ENCODE measurements around the gene FBXW10. TPM values are rescaled to one million over a fixed set of nuclear protein-coding genes. Genes with fewer than 3 reads are reported as not detected.
"Not testable (repeated sequence)": the region's sequence is repeated elsewhere in the genome, so short reads cannot be mapped to it uniquely, and the experiment has no call there.

Gene FBXW10
- total RNA-seq, 1 experiment from 2014 or later: not detected

DNA sequence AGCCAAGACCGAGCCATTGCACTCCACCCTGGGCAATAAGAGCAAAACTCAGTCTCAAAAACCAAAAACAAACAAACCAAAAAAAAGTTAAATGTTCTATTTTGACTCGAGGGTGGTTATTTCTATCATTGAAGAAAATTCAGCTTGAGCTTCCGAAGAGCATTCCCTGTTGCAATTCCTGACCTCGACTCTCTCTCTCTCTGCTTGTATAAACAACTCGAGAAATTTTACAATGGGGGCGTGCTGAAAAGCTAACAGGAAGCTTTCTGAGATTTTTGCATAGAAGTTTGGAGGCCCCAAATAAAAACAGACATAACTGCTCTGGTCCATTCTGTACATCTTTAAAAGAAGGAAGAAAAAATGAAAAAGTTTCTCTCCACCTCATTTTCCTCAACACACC lies 3.6 kb downstream of the FBXW10 start:
- DNase-seq (ENCODE audit: low read depth): not testable (repeated sequence)

DNA sequence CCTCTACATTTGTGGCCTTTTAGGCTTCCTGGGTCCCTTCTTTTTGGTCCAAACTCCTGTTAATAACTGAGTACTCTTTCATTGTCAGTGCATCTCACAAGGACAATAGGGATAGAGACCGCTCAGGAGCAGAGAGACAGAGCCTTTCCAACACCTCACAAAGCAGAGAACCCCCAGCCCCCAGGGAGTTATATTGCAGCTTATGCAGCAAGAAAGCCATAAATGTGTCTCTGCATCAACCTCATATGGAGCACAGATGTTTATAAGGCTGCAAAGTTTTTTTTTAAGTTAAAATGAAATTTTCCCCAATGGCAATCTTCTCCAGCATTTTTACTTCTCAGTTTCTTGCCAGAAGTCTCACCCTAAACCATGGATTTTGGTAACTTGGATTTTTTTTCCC lies 6.4 kb downstream of the FBXW10 start:
- DNase-seq (ENCODE audit: low read depth): not testable (repeated sequence)

- not testable (repeated sequence) for DNase-seq (ENCODE audit: low read depth)
These were observed 10.1 kb downstream of the FBXW10 start for GRCh38 chr17:18753829-18754409.

GRCh38 chr17:18755969-18756368 lies 12.1 kb downstream of the FBXW10 start:
- not testable (repeated sequence) for DNase-seq (ENCODE audit: low read depth)

GRCh38 chr17:18757368-18758044 lies 13.7 kb downstream of the FBXW10 start:
- DNase-seq (ENCODE audit: low read depth): not testable (repeated sequence)

- DNase-seq (ENCODE audit: low read depth): not testable (repeated sequence)
These were observed 14.5 kb downstream of the FBXW10 start for GRCh38 chr17:18758344-18758743.

DNA sequence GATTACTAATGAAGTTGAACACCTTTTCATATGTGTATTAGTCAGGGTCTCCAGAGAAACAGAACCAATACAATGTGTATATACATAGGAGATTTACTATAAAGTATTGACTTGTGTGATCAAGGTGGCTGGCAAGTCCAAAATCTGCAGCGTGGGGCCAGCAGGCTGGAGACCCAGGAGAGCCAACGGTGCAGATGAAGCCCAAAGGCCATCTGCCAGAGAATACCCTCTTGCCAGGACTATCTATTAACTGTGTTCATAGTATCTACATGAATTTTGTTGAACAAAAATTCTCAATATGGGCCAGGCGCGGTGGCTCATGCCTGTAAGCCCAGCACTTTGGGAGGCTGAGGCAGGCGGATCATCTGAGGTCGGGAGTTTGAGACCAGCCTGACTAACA lies 16.4 kb downstream of the FBXW10 start:
- DNase-seq (ENCODE audit: low read depth): not testable (repeated sequence)

DNA sequence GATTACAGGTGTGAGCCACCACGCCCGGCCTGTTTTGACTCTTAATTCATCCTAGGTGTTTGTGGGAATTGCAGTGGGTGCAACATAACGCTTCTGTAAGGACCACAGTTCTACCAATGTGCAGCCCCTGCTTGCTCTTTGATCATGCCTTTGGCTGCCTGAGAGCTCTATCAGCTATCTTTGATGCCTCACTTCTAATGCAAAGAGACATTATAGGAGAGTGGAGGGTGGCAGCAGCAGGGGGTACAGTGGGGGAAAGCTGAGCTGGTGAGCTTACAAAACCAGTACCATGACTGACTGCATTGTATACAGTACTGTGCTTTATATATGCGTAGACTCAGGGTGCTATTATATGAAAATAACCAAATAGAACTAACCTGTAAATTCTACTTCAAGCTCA lies 26.7 kb downstream of the FBXW10 start:
- DNase-seq (ENCODE audit: low read depth): not testable (repeated sequence)

DNA sequence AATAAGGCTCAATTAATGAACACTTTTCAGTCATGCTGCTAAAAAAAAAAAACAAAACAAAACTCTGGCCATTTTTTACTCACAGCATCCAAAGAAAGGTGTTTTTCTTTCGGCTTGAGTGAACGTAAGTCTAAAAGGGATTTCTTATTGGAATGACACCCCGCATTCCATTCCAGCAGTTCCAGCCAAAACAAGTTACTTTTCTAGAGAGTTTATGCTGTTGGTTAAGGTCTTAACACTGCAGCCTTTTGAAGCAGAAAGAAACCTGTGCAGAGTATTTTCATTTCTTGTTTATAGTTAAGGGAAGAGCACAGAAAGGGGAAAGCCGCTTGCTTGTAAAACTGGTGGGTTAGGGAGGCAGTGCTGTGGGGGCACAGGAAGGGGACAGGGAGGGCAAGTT lies 27.2 kb downstream of the FBXW10 start:
- DNase-seq (ENCODE audit: low read depth): not testable (repeated sequence)

GRCh38 chr17:18772471-18772870 lies 28.6 kb downstream of the FBXW10 start:
- no peak for DNase-seq (ENCODE audit: low read depth)

DNA sequence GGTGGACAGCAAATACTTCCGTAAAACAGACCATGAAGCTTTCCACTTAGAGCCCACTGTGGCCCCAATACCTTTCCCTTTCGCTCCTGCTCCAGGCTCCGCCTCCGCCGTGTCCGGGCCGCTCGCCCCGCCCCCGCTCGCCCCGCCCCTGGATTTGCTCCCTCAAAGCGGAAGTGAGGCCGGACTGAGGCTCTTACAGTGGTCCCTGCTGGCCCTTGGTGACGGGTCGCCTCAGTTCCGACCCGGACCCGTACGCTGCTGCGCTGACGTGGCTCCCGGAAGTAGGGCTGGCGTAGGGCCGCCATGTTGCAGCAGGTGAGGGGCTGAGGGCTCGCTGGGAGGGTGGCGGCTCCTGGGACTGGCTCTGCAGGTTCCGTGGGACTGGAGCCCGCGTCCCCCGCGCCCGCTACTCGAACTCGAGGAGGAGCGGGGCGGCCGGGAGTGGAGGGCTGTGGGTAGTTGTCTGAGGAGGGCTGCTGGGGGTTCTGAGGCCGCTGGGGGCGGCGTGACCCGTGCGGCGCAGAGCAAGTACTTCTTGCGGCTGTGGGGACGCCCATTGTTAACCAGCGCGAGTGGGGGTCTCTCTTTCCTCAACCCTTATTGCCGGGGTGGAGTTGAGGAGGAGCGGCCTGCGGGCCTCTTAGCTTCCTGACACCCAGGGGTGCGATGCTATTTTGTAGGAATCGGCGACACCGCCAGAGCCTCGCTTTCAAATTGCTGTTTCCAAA lies 37.3 kb downstream of the FBXW10 start, which contains the start of gene TVP23B:
TSS of gene TVP23B (plus strand) at position 193 of the 728 bp plus-strand sequence. CDS start at position 304, 111 bp downstream.
- peak; percentile 91 for DNase-seq (ENCODE audit: low read depth)

DNA sequence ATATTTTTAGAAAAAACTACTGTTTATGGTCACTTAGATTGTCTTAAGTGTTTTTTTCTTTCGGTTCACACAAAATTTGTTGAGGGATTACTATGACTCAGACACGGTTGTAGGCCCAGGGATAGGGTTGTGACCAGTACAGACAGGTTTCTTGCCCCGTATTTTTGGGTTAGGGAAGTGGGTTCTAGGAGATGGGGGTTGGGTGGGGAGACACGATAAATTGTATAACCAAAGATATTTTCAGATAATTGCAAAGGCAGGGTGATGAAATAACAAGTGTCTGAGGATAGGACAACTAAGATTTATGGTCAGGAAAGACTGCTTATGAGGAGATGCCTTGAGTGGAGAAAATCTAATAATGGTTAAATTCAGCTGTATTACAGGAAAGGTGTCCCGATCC lies 38.0 kb downstream of the FBXW10 start:
- not testable (repeated sequence) for DNase-seq (ENCODE audit: low read depth)

- DNase-seq (ENCODE audit: low read depth): not testable (repeated sequence)
These were observed 42.1 kb downstream of the FBXW10 start for GRCh38 chr17:18785933-18786332.

DNA sequence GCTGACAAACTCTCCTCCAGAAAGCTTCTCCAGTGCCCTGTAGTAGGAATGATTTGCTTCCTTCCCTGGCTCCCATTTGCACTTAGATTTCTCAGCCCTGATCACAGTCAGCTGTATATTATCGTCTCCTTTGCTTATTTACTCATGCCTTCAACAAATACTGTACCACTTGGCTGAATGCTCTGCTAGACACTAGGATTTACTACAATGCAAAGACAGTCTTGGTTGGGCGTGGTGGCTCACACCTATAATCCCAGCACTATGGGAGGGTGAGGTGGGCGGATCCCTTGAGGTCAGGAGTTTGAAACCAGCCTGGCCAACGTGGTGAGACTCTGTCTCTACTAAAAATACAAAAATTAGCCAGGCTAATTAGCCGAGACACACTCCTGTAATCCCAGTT lies 43.0 kb downstream of the FBXW10 start:
- not testable (repeated sequence) for DNase-seq (ENCODE audit: low read depth)

GRCh38 chr17:18791402-18791801 lies 47.5 kb downstream of the FBXW10 start:
- DNase-seq (ENCODE audit: low read depth): not testable (repeated sequence)

DNA sequence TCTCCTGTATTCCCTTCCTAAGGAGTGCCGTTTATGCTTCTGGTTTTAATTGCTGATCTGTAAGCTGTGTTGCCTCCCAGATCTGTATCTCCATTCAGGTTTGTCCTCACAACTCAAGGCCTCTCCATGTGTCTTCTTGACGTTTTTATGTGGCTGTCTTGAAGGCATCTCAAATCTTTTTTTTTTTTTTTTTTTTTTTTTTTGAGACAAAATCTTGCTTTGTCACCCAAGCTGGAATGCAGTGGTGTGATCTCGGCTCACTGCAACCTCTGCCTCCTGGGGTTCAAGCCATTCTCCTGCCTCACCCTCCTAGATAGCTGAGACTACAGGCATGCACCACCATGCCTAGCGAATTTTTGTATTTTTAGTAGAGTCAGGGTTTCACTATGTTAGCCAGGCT lies 51.0 kb downstream of the FBXW10 start:
- not testable (repeated sequence) for DNase-seq (ENCODE audit: low read depth)

- DNase-seq (ENCODE audit: low read depth): not testable (repeated sequence)
These were observed 53.0 kb downstream of the FBXW10 start for GRCh38 chr17:18796887-18797286.

- not testable (repeated sequence) for DNase-seq (ENCODE audit: low read depth)
These were observed 59.8 kb downstream of the FBXW10 start for GRCh38 chr17:18803458-18804245.

DNA sequence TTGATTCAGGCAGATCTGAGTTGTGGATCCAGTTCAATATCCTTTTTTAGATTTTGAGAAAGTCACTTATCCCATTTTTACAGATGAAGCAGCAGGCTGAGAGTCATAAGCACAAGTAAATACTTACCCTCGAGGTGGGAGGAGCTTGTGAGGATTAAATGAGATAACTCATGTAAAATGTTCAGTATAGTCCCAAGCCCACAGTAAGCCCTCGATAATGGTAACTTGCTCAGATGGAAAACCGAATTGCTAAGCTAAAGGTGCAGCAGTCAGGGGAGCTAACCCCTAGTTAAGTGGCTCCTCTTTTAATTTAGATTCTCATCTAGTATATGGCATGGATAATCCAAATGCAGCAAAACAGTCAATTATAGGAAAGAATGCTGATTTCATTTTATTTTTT lies 72.1 kb downstream of the FBXW10 start:
- not testable (repeated sequence) for DNase-seq (ENCODE audit: low read depth)

DNA sequence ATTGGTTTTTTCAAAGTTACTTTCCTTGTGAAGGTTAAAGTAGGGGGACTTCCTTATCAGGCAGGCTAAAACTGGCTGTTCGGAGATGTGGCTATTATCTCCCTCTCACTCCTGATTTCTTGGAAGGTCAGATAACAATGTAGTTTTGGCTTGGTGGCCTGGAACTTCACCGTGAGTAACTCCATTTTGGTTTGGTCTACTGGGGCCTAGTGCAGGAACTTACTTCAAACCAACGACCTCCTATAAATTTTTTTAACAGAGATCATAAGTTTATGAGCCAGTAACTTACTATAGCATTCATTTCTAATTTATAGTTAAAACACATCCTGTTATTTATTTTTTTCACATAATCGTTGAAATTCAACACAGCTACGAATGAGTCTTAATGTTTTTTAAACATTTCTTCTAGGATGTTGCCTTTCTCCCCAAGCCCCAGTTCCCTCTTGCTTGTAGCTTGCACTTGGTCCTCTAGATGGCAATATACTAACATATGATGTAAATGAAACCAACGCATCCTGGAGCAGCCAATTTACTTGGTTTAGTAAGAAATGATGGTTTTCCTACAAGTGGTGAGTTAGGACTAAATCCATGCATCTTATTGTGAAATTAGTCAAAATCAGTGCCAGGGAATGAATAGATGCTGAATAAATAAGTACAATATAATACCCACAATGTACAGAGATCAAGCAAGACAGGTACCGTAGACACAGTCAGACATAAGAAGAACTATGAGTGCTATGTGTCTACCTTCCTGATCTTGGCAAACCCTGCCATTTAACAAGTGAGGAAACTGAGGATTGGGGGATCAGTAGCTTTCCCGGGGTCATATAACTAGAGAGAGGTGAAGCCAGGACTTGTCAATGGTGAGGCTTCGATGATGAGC lies 72.9 kb downstream of the FBXW10 start:
- peak; percentile 61 for DNase-seq (ENCODE audit: low read depth)

DNA sequence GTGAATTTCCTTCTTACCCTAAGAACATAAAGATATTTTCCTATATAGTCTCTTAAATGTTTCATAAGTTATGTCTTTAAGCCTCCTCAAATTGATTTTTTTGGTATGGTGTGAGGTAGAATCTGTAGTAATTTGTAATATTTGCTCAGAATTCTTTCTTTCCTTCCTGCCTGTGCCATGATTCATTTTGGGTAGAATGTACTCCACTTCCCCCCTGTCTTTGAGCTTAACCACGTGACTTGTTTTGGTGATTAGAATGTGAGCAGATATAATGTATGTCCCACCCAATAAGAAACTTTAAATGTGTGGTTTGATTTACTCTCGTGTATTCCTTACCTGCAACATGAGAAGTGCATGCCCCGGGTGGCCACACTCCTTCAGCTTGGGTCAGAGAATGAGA lies 77.6 kb downstream of the FBXW10 start:
- DNase-seq (ENCODE audit: low read depth): peak; percentile 3

Measured in LHCN-M2 (cell line).